CD4-positive, alpha-beta T cell treated with Interferon alpha-2 for 1 hour (primary cell): Measurements from ENCODE around the gene COL11A1.
"Not testable (repeated sequence)": the region's sequence is repeated elsewhere in the genome, so short reads cannot be mapped to it uniquely, and the experiment has no call there.

Experiments used
- DNase-seq, 2 donors: peaks; one replicate each; pipeline ENCODE4 v3.0.0-alpha.2; 2020 to 2022

Gene COL11A1

DNA sequence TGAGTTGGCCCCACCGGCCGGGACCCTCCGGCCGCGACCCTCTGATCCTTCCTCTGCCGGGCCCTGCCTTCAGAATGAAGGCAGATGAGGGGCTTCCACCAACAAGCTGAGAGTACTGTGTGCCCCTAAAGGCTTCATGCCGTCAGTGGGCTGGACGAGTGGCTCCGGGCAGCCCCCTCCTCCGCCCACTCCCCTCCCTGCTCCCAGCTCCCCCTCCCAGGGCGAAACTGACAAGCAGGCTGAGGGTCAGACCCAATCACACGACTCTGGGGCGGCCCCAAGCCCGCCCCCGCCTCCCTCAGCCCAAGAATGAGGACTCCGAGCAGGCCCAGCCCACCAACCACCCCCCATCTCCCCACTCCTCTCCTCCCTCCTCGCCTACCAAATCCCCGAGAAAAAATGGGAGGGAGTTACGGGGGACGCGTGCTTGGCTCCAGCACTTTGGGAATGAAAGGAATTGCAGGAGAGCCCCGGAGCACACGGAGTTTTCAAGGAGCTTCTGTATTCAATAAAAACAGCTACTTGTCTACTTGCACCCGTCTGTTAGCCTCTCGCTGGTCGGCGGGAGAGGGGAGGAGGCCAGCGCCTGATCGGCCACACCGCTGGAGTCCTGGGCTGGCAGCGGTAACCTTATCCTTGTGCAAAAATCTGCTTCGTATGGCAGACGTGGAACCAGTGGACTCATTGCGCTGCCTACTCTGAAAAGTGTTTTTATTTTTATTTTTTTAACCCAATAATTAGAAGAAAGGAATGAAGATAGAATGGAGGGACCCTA is at the start of gene COL11A1:
TSS of gene COL11A1 (minus strand) at position 147 of the 775 bp plus-strand sequence. CDS start 344 bp downstream, outside the sequence.
- no peak for DNase-seq

DNA sequence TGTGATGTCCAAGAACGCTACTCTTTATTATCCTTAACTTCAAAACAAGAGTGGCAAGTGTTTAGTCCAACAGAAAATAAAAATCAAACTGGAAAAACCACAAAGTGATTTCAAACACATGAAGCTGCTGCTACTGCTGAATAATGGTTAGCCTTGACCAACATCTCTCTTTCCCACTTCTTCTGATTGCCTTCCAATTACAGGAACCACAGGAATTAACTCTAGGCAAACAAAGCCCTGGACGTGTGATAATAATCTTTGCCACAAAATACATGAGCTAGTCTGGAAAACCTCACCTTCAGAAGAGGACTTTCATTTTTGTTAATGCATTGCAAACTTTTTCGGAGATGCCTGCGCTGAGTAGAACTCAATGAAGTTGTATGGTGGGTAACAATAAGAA is 48.6 kb upstream of the COL11A1 start:
- no peak for DNase-seq

GRCh38 chr1:103146166-103146565 is 37.8 kb upstream of the COL11A1 start:
- no peak for DNase-seq

DNA sequence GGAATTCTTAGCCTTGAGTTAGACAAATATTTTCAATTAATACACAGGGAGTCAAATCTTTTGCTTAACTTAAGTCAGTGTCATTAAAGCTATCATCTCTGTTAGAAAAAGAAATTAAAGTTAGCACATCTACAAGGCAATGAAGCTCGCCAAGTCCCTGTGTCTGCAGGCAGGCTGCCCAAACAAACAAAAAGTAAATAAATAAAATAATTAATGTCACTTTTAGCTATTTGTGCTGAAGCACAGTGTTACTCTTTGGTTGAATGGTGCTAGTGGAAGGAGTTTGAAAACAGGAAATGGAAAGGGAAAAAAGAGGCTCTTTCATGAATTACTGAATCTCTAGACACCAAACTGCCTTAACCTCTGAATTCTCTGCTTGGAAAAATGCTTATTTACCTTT is 37.1 kb upstream of the COL11A1 start:
- DNase-seq, result no peak

DNA sequence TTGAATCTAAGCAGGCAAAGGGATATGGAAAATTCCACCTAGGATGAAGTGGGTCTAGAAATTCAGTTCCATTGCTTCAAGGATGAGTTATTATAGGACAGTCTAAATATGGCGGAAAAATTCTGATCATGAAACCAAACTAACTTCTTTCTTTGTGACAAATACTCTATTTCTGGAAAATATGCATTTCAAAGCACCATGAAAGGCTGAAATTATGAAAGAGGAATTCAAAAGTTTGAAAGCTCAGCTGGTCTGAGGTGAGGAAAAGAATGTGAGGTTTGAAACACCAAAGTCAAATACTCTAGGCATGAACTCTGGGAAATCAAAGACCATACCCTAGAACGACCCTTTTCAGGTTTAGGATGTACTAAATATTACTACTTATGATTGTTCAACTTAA is 36.4 kb upstream of the COL11A1 start:
- no peak for DNase-seq

GRCh38 chr1:103142461-103142860 is 34.1 kb upstream of the COL11A1 start:
- no peak for DNase-seq

GRCh38 chr1:103129796-103130195 is 21.5 kb upstream of the COL11A1 start:
- no peak for DNase-seq

- DNase-seq, result no peak
Observed at GRCh38 chr1:103129255-103129654, 20.9 kb upstream of the COL11A1 start.

GRCh38 chr1:103128256-103128655 is 19.9 kb upstream of the COL11A1 start:
- not testable (repeated sequence) for DNase-seq

DNA sequence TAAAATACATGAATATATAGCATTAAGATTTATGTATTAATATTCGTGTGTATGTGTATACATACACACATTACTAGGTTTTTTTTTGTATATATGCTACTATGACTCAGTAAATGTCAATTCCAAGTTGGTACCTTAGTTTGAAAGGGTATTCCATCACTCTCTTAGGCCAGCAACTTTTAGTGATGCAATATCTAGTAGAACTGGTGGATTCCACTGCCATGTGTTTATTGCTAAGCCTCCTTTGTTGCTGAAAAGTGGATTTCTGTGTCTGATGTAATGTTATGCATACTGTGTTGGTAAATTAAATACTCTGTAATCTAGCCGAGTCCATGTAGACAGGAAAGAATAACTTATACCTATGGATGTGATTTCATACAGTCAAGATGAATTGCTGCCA is 16.9 kb upstream of the COL11A1 start:
- DNase-seq, result no peak

GRCh38 chr1:103122983-103123720 is 14.8 kb upstream of the COL11A1 start:
- DNase-seq, result no peak

- DNase-seq, result no peak
Observed at GRCh38 chr1:103120981-103121380, 12.7 kb upstream of the COL11A1 start.

DNA sequence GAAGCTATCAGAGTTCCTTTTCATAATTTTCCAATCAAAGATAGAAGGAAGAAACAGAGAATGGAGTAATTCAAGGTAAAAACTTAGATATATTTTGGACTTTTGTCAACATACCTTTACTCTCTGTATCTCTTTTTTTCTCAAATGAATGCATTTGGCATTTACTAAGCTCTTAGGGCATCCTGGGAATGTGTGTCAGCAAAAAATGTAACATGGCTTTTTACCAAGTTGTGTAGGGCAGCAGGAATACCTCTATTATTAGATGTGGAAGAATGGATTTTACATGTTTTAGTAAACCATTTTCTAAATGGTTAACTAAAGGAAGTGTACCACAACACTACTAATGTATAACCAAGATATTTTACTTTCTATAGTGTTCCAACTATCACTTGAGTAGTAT is 4.2 kb upstream of the COL11A1 start:
- no peak for DNase-seq

- DNase-seq, result no peak
Observed at GRCh38 chr1:103111926-103112325, 3.6 kb upstream of the COL11A1 start.

- no peak for DNase-seq
Observed at GRCh38 chr1:103110701-103111100, 2.4 kb upstream of the COL11A1 start.

- no peak for DNase-seq
Observed at GRCh38 chr1:103109311-103109920, 1.1 kb upstream of the COL11A1 start.

- no peak for DNase-seq
Observed at GRCh38 chr1:103107741-103108375, 464 bp downstream of the COL11A1 start.

GRCh38 chr1:103106426-103107341 is 1.6 kb downstream of the COL11A1 start:
- peak in 1 of 2 donors; percentile 7 for DNase-seq

GRCh38 chr1:103101399-103101798 is 6.9 kb downstream of the COL11A1 start:
- DNase-seq, result no peak

DNA sequence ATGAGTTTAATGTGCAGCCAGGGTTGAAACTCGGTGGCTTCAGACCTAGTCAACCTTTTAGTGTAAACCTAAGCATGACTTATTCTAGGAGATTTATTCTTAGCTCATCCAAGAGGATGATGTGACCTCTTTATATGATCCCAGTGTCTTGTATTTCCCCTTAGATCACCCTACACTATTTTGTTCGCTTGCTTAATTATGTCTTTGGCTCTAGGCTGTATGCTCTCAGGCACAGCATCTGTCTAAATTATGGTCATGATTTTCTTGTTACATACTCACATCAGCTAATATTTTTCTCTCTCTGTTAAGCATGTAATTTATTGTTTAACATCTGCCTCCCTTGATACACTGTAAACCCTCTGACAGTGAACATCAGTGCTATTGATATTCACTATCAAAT is 19.1 kb downstream of the COL11A1 start:
- no peak for DNase-seq

- no peak for DNase-seq
Observed at GRCh38 chr1:103087256-103087655, 21.1 kb downstream of the COL11A1 start.

DNA sequence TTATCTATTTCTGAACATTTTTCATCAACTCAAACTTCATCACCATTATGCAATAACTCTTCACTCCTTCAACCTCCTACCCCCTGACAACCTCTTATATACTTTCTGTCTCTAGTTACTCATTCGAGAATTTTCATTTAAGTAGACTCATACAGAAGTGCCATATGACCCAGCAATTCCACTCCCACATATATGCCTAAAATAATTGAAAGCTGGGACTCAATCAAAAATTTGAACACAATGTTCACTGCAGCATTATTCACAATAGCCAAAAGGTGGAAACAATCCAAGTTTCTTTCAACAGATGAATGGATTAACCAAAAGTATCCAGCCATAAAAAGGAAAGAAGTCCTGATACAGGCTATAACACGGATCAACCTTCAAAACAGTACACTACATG is 24.1 kb downstream of the COL11A1 start:
- DNase-seq, result no peak
